Measurements from ENCODE around the gene DYNC2I2.

Gene DYNC2I2

GRCh38 chr9:128635266-128636023, 21.2 kb downstream of the DYNC2I2 start:
- no peak for DNase-seq

- no peak for DNase-seq
These were observed 21.9 kb downstream of the DYNC2I2 start for GRCh38 chr9:128634651-128635262.

- no peak for DNase-seq
These were observed 22.5 kb downstream of the DYNC2I2 start for GRCh38 chr9:128634111-128634510.

- DNase-seq = no peak
These were observed 23.0 kb downstream of the DYNC2I2 start for GRCh38 chr9:128633601-128634000.

- no peak for DNase-seq
These were observed 23.6 kb downstream of the DYNC2I2 start for GRCh38 chr9:128633057-128633456.

- no peak for DNase-seq
These were observed 24.2 kb downstream of the DYNC2I2 start for GRCh38 chr9:128632486-128632885.

- DNase-seq = no peak
These were observed 24.6 kb downstream of the DYNC2I2 start for GRCh38 chr9:128632066-128632465.

- no peak for DNase-seq
These were observed 25.0 kb downstream of the DYNC2I2 start for GRCh38 chr9:128631636-128632035.

GRCh38 chr9:128629852-128630545, 26.6 kb downstream of the DYNC2I2 start:
- DNase-seq = no peak

GRCh38 chr9:128629136-128629535, 27.5 kb downstream of the DYNC2I2 start:
- DNase-seq = no peak

- DNase-seq = peak; percentile 17
These were observed 28.1 kb downstream of the DYNC2I2 start for GRCh38 chr9:128628471-128629048.

GRCh38 chr9:128627906-128628305, 28.7 kb downstream of the DYNC2I2 start:
- DNase-seq = no peak

GRCh38 chr9:128627127-128627715, 29.4 kb downstream of the DYNC2I2 start:
- no peak for DNase-seq

GRCh38 chr9:128626181-128626580, 30.5 kb downstream of the DYNC2I2 start:
- no peak for DNase-seq

GRCh38 chr9:128625391-128626146, 31.1 kb downstream of the DYNC2I2 start:
- DNase-seq = no peak

GRCh38 chr9:128624566-128624965, 32.1 kb downstream of the DYNC2I2 start:
- DNase-seq = no peak

- DNase-seq = no peak
These were observed 34.8 kb downstream of the DYNC2I2 start for GRCh38 chr9:128621730-128622455.

- no peak for DNase-seq
These were observed 36.9 kb downstream of the DYNC2I2 start for GRCh38 chr9:128619779-128620178.

- DNase-seq = no peak
These were observed 37.5 kb downstream of the DYNC2I2 start for GRCh38 chr9:128619127-128619526.

GRCh38 chr9:128617943-128618342, 38.7 kb downstream of the DYNC2I2 start:
- no peak for DNase-seq

GRCh38 chr9:128615571-128615970, 41.1 kb downstream of the DYNC2I2 start:
- DNase-seq = no peak

GRCh38 chr9:128614728-128615127, 41.9 kb downstream of the DYNC2I2 start:
- DNase-seq = no peak

Data from hematopoietic multipotent progenitor cell treated with erythropoietin and hydrocortisone succinate and interleukin-3 and kit ligand, for 8 days (in vitro differentiated cells).